GM12872 (cell line): ENCODE data around the gene EPHA5.

Source experiments
- CTCF ChIP-seq: IDR thresholded peaks from 3 replicates; pipeline ENCODE4 v1.5.1; 2011; ENCODE audit warnings: low read depth, mild to moderate bottlenecking, low read length, moderate library complexity; ENCODE audit not compliant: insufficient read depth

Gene EPHA5

GRCh38 chr4:65343342-65343741 lies 326.9 kb downstream of the EPHA5 start:
- TF ChIP-seq CTCF: no peak

GRCh38 chr4:65341557-65341956 lies 328.7 kb downstream of the EPHA5 start:
- TF ChIP-seq CTCF: no peak

- TF ChIP-seq CTCF: no peak
These were observed 329.7 kb downstream of the EPHA5 start for GRCh38 chr4:65340382-65341109.

GRCh38 chr4:65337371-65337770 lies 332.9 kb downstream of the EPHA5 start:
- TF ChIP-seq CTCF: no peak

DNA sequence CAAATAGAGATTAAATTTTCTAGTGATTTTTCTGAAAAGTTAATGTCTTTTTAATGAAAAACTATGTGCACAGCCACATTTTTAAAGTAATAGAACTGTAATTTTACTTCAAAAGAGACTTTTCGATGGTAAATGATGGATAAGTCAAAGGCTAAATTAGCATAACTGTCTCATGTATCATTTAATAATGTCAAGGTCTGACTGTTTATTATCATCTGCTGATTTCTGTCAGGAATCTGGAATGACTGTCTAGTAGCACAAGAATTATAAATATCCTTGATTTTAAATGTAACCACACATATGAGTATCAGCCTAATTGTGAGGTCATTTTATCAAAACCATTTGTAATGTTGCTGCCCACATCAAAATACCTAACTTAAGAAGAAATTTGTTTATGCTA lies 333.8 kb downstream of the EPHA5 start:
- TF ChIP-seq CTCF: no peak

DNA sequence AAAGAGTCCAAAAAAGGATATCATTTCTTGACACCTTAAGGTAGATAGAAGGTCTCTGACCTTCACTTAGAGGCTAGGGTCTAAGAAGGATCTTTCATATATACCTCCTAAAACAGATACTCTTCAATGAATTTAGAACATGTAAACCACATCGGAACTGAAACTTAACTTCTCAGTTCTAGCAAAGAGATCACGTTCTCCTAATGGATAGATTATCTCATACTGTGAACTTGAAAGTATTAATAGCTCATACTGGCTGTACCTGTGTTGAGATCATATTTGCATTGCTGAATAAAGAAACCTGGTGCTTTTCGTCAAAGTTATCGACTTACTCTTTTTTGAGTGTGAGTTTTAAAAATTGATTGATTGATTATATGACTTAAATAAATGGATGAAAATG lies 353.8 kb downstream of the EPHA5 start:
- no peak for TF ChIP-seq CTCF

GRCh38 chr4:65311120-65311519 lies 359.2 kb downstream of the EPHA5 start:
- no peak for TF ChIP-seq CTCF
